Astrocyte (in vitro differentiated cells and primary cell): ENCODE measurements around the gene CLIC1. TPM values are rescaled to one million over a fixed set of nuclear protein-coding genes. Genes with fewer than 3 reads are reported as not detected.

Experiments used
- DNase-seq: peaks from one replicate; pipeline ENCODE4 v3.0.0-alpha.2; 2010; ENCODE audit warnings: low read depth
- FAIRE-seq: peaks from 2 replicates; lab custom pipeline; 2011; peaks lifted over from hg19 to GRCh38; lab: Jason Lieb, UNC
- H2AFZ ChIP-seq: 2 replicates; pipeline ENCODE4 v1.6.0; 2012; ENCODE audit warnings: low read depth, low read length, inconsistent platforms
- H3K27ac ChIP-seq: 2 replicates; pipeline ENCODE4 v1.5.1; 2011; ENCODE audit warnings: low read depth, low read length, inconsistent platforms
- H3K27me3 ChIP-seq: 2 replicates; pipeline ENCODE4 v1.6.0; 2011; ENCODE audit warnings: low read length, inconsistent platforms; ENCODE audit not compliant: insufficient read depth
- H3K36me3 ChIP-seq: 2 replicates; pipeline ENCODE4 v1.5.1; 2011; ENCODE audit warnings: low read length, inconsistent platforms; ENCODE audit not compliant: insufficient read depth
- H3K4me1 ChIP-seq: 2 replicates; pipeline ENCODE4 v1.5.1; 2011; ENCODE audit warnings: low read length, inconsistent platforms; ENCODE audit not compliant: insufficient read depth
- H3K4me2 ChIP-seq: 2 replicates; pipeline ENCODE4 v1.6.0; 2012; ENCODE audit warnings: low read length, inconsistent platforms
- H3K4me3 ChIP-seq: 2 replicates; pipeline ENCODE4 v1.5.1; 2011; ENCODE audit warnings: low read depth, mild to moderate bottlenecking, low read length, inconsistent platforms; ENCODE audit not compliant: insufficient read depth
- H3K79me2 ChIP-seq: 2 replicates; pipeline ENCODE4 v1.6.0; 2012; ENCODE audit warnings: mild to moderate bottlenecking, low read length, inconsistent platforms; ENCODE audit not compliant: insufficient read depth
- H3K9ac ChIP-seq: 2 replicates; pipeline ENCODE4 v1.6.0; 2012; ENCODE audit warnings: mild to moderate bottlenecking, low read length, inconsistent platforms
- H3K9me3 ChIP-seq: 2 replicates; pipeline ENCODE4 v1.5.1; 2012; ENCODE audit warnings: low read depth, mild to moderate bottlenecking, low read length, inconsistent platforms; ENCODE audit not compliant: insufficient read depth
- H4K20me1 ChIP-seq: 2 replicates; pipeline ENCODE4 v1.6.0; 2012; ENCODE audit warnings: low read length, inconsistent platforms; ENCODE audit not compliant: insufficient read depth
- H3K27ac Mint-ChIP-seq: one replicate; pipeline ENCODE4 v1.8.0; 2021; ENCODE audit warnings: mild to moderate bottlenecking, mixed read lengths; ENCODE audit not compliant: unreplicated experiment
- H3K27me3 Mint-ChIP-seq: one replicate; pipeline ENCODE4 v1.8.0; 2021; ENCODE audit warnings: low read depth, mixed read lengths; ENCODE audit not compliant: unreplicated experiment
- H3K36me3 Mint-ChIP-seq: one replicate; pipeline ENCODE4 v1.8.0; 2021; ENCODE audit warnings: low read depth, mixed read lengths; ENCODE audit not compliant: unreplicated experiment
- H3K4me1 Mint-ChIP-seq: one replicate; pipeline ENCODE4 v1.8.0; 2021; ENCODE audit warnings: low read depth, mixed read lengths; ENCODE audit not compliant: unreplicated experiment
- H3K4me3 Mint-ChIP-seq: one replicate; pipeline ENCODE4 v1.8.0; 2021; ENCODE audit warnings: mild to moderate bottlenecking, moderate library complexity, mixed read lengths; ENCODE audit not compliant: unreplicated experiment
- H3K9me3 Mint-ChIP-seq: one replicate; pipeline ENCODE4 v1.8.0; 2021; ENCODE audit warnings: mild to moderate bottlenecking, mixed read lengths; ENCODE audit not compliant: unreplicated experiment
- CTCF ChIP-seq: IDR thresholded peaks from 2 replicates; pipeline ENCODE4 v1.5.1; 2011; ENCODE audit warnings: low read depth, mild to moderate bottlenecking, inconsistent platforms, low read length, moderate library complexity; ENCODE audit not compliant: insufficient read depth
- EZH2 ChIP-seq: IDR thresholded peaks from 2 replicates; pipeline ENCODE4 v1.6.1; 2012; ENCODE audit warnings: mild to moderate bottlenecking, low read length, inconsistent platforms; ENCODE audit not compliant: insufficient read depth
- total RNA-seq: library from RNA; stranded (reverse); gene quantifications from 2 replicates; pipeline ENCODE4 v1.2.1, GENCODE V29; 2021

The CLIC1 gene
- total RNA-seq, 1 donor from 2014 or later, result 518 TPM

GRCh38 chr6:31705931-31706330 is 30.4 kb downstream of the CLIC1 start:
- H3K9ac ChIP-seq, result no peak overlapping the region
- peaks cover 15% of the 10 kb centered on the region for H4K20me1 ChIP-seq
- no peak overlapping the region for H3K4me3 ChIP-seq
- H3K9me3 ChIP-seq, result no peaks in the 10 kb centered on the region
- Mint-ChIP-seq H3K27me3 (peaks cover 12% of the 10 kb centered on the region), H3K9me3 (no peaks in the 10 kb centered on the region), H3K36me3 (peaks cover 2% of the 10 kb centered on the region), H3K27ac (no peak overlapping the region), H3K4me3 (no peak overlapping the region), H3K4me1 (peaks cover 9% of the 10 kb centered on the region)
- H3K4me1 ChIP-seq, result peaks cover 17% of the 10 kb centered on the region
- FAIRE-seq (no peak), DNase-seq (no peak)
- H3K4me2 ChIP-seq, result no peak overlapping the region
- no peaks in the 10 kb centered on the region for H3K27me3 ChIP-seq
- no peaks in the 10 kb centered on the region for H3K36me3 ChIP-seq
- TF ChIP-seq EZH2, result no peak
- no peak for TF ChIP-seq CTCF
- no peak overlapping the region for H3K27ac ChIP-seq
- peaks cover 20% of the 10 kb centered on the region for H3K79me2 ChIP-seq
- no peak overlapping the region for H2AFZ ChIP-seq

GRCh38 chr6:31702819-31703716 is 33.3 kb downstream of the CLIC1 start, which contains the start of gene ABHD16A:
Gene ABHD16A (minus strand): TSS chr6:31703324. CDS start chr6:31703281, 43 bp downstream.
- H3K27me3 Mint-ChIP-seq, result peaks cover 4% of the 10 kb centered on the region
- Histone ChIP-seq H3K36me3 (peaks cover 5% of the 10 kb centered on the region), H3K4me3 (peak within 1 kb of the TSS; percentile 89), H3K4me1 (peaks cover 18% of the 10 kb centered on the region), H3K9ac (peak within 1 kb of the TSS; percentile 89), H3K9me3 (no peaks in the 10 kb centered on the region), H3K79me2 (peaks cover 36% of the 10 kb centered on the region), H3K4me2 (peak within 1 kb of the TSS; percentile 92), H2AFZ (peak within 1 kb of the TSS; percentile 82), H4K20me1 (peaks cover 23% of the 10 kb centered on the region), H3K27me3 (no peaks in the 10 kb centered on the region), H3K27ac (peak within 1 kb of the TSS; percentile 93)
- peaks cover 2% of the 10 kb centered on the region for H3K36me3 Mint-ChIP-seq
- H3K9me3 Mint-ChIP-seq, result no peaks in the 10 kb centered on the region
- TF ChIP-seq EZH2 (no peak), CTCF (no peak)
- DNase-seq, result peak; percentile 96
- peak within 1 kb of the TSS; percentile 99 for H3K4me3 Mint-ChIP-seq
- peak within 1 kb of the TSS; percentile 92 for H3K27ac Mint-ChIP-seq
- H3K4me1 Mint-ChIP-seq, result peaks cover 12% of the 10 kb centered on the region
- peak; percentile 73 for FAIRE-seq
